RPMI7951 (cell line): Measurements from ENCODE around the gene ANO7. TPM values are rescaled to one million over a fixed set of nuclear protein-coding genes. Genes with fewer than 3 reads are reported as not detected.

Source experiments
- DNase-seq: peaks from one replicate; pipeline ENCODE4 v3.0.0-alpha.2; 2012; ENCODE audit warnings: low read depth
- total RNA-seq: library from RNA; depleted of rRNA; stranded (reverse); fragments of >200 nt; shearing (Covaris generic); gene quantifications from 2 replicates; pipeline ENCODE4 v1.2.3, GENCODE V29; 2014

Gene ANO7
- total RNA-seq, 1 experiment from 2014 or later = 0.72 TPM

- DNase-seq = no peak
These were observed 20.8 kb downstream of the ANO7 start for GRCh38 chr2:241209271-241209670.

GRCh38 chr2:241211276-241211675 lies 22.8 kb downstream of the ANO7 start:
- DNase-seq = no peak

- DNase-seq = no peak
These were observed 24.6 kb downstream of the ANO7 start for GRCh38 chr2:241213041-241213440.

- no peak for DNase-seq
These were observed 25.1 kb downstream of the ANO7 start for GRCh38 chr2:241213567-241213966.

GRCh38 chr2:241214209-241214608 lies 25.7 kb downstream of the ANO7 start:
- no peak for DNase-seq

GRCh38 chr2:241214766-241215165 lies 26.3 kb downstream of the ANO7 start:
- DNase-seq = no peak

- DNase-seq = no peak
These were observed 26.9 kb downstream of the ANO7 start for GRCh38 chr2:241215421-241215820.

GRCh38 chr2:241216211-241216761 lies 27.8 kb downstream of the ANO7 start:
- DNase-seq = no peak

- DNase-seq = peak; percentile 68
These were observed 29.0 kb downstream of the ANO7 start for GRCh38 chr2:241217320-241218031.

GRCh38 chr2:241218131-241219029 lies 29.9 kb downstream of the ANO7 start:
- DNase-seq = peak; percentile 47

GRCh38 chr2:241219030-241219382 lies 30.5 kb downstream of the ANO7 start:
- DNase-seq = no peak

GRCh38 chr2:241219856-241220356 lies 31.4 kb downstream of the ANO7 start:
- DNase-seq = no peak

GRCh38 chr2:241223211-241224017 lies 34.9 kb downstream of the ANO7 start:
- DNase-seq = no peak

GRCh38 chr2:241224018-241224850 lies 35.8 kb downstream of the ANO7 start:
- peak; percentile 93 for DNase-seq

- DNase-seq = no peak
These were observed 36.5 kb downstream of the ANO7 start for GRCh38 chr2:241224851-241225438.

GRCh38 chr2:241225545-241225944 lies 37.1 kb downstream of the ANO7 start:
- no peak for DNase-seq

- no peak for DNase-seq
These were observed 37.5 kb downstream of the ANO7 start for GRCh38 chr2:241225983-241226382.

- DNase-seq = no peak
These were observed 38.5 kb downstream of the ANO7 start for GRCh38 chr2:241226723-241227572.

GRCh38 chr2:241227594-241227993 lies 39.1 kb downstream of the ANO7 start:
- DNase-seq = no peak
